ENCODE data around the gene DTWD2.
"Not testable (repeated sequence)": the region's sequence is repeated elsewhere in the genome, so short reads cannot be mapped to it uniquely, and the experiment has no call there.

DTWD2 gene

GRCh38 chr5:118888556-118888955, 99.8 kb downstream of the DTWD2 start:
- TF ChIP-seq, protein P1, sequence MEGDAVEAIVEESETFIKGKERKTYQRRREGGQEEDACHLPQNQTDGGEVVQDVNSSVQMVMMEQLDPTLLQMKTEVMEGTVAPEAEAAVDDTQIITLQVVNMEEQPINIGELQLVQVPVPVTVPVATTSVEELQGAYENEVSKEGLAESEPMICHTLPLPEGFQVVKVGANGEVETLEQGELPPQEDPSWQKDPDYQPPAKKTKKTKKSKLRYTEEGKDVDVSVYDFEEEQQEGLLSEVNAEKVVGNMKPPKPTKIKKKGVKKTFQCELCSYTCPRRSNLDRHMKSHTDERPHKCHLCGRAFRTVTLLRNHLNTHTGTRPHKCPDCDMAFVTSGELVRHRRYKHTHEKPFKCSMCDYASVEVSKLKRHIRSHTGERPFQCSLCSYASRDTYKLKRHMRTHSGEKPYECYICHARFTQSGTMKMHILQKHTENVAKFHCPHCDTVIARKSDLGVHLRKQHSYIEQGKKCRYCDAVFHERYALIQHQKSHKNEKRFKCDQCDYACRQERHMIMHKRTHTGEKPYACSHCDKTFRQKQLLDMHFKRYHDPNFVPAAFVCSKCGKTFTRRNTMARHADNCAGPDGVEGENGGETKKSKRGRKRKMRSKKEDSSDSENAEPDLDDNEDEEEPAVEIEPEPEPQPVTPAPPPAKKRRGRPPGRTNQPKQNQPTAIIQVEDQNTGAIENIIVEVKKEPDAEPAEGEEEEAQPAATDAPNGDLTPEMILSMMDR (IDR thresholded peaks at IDR 0.05) = no peak
- no peak for TF ChIP-seq ZFX (IDR thresholded peaks at IDR 0.05; ENCODE audit: borderline replicate concordance)
- no peak overlapping the region for H3K27ac ChIP-seq

- TF ChIP-seq, protein P1 (IDR thresholded peaks at IDR 0.05) = no peak
- TF ChIP-seq ZFX (IDR thresholded peaks at IDR 0.05; ENCODE audit: borderline replicate concordance) = no peak
- H3K27ac ChIP-seq = no peak overlapping the region
Measured at GRCh38 chr5:118883362-118883761, 105.0 kb downstream of the DTWD2 start.

GRCh38 chr5:118882666-118883065, 105.7 kb downstream of the DTWD2 start:
- H3K27ac ChIP-seq = no peak overlapping the region
- no peak for TF ChIP-seq ZFX (IDR thresholded peaks at IDR 0.05; ENCODE audit: borderline replicate concordance)
- TF ChIP-seq, protein P1 (IDR thresholded peaks at IDR 0.05) = no peak

GRCh38 chr5:118876852-118877251, 111.5 kb downstream of the DTWD2 start:
- H3K27ac ChIP-seq = not testable (repeated sequence)

DNA sequence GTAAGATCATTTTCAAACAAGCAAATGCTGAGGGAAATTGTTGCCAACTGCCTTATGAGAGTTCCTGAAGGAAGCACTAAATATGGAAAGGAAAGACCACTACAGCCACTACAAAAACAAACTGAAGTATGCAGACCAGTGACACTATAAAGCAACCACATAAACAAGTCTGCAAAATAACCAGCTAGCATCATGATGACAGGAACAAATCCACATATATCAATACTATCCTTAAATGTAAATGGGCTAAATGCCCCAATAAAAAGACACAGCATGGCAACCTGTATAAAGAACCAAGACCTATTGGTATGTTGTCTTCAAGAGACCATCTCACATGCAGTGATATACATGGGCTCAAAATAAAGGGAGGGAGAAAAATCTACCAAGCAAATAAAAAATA, 113.2 kb downstream of the DTWD2 start:
- no peak for TF ChIP-seq ZFX (IDR thresholded peaks at IDR 0.05; ENCODE audit: borderline replicate concordance)
- TF ChIP-seq, protein P1 (IDR thresholded peaks at IDR 0.05) = no peak
- no peak overlapping the region for H3K27ac ChIP-seq

DNA sequence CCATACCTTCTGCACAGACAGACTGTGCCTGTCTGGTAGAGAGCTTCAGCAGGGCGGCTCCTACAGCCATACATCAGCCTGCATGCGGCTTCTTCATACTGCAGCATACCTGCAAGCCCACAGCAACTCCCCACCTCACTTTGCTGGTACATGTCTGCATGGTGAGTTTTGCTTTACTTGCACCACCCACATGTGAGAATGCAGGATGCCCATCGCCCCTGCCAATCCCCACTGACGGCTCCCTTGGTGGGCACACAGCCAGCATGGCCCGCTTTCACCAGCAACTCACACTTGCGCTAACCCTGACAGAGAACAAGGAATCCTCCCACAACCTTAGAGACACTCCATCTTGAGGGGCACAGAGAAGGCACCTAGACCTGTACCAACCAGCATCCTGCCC, 114.9 kb downstream of the DTWD2 start:
- H3K27ac ChIP-seq = no peak overlapping the region
- TF ChIP-seq, protein P1 (IDR thresholded peaks at IDR 0.05) = no peak
- TF ChIP-seq ZFX (IDR thresholded peaks at IDR 0.05; ENCODE audit: borderline replicate concordance) = no peak

DNA sequence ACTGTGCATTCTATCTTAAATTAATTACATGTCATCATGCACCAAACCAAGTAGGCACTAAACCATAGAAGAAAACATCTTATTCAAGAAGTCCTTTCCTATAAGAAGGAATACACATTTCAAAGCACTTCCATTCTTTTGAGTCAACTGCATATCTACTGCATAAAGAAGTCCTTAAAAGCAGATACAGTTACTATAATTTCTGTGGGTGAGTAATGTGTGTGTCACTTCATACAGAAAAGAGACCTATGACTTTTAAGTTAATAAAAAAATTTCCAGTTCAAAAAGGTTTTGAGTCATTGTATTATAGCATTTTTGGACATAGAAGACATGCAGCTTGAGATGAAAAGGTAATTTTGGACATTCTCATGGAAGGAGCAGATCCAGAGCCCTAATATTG, 125.0 kb downstream of the DTWD2 start:
- no peak overlapping the region for H3K27ac ChIP-seq

DNA sequence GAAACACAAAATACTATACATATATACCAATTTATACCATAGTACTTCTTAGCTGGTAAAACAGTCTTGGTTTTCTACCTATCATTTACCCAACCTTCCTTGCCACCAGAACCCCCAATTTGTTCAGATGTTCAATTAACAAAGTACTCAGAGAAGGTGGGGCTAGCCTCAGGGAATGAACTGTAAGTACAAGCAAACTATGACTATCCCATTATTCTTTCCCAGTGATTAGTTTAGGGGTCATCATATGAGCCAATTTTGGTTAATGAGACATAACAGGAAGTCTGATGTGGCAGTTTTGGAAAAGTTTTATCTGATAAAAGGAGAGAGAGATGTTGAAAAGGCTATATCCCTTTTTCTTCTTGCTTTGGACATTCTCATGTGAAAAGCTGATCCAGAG, 125.8 kb downstream of the DTWD2 start:
- TF ChIP-seq, protein P1 (IDR thresholded peaks at IDR 0.05) = no peak
- TF ChIP-seq ZFX (IDR thresholded peaks at IDR 0.05; ENCODE audit: borderline replicate concordance) = no peak
- H3K27ac ChIP-seq = no peak overlapping the region

More for the DNA sequence above, 125.0 kb downstream of the DTWD2 start:
- TF ChIP-seq, protein P1 (IDR thresholded peaks at IDR 0.05) = no peak
- TF ChIP-seq ZFX (IDR thresholded peaks at IDR 0.05; ENCODE audit: borderline replicate concordance) = no peak
